ENCODE measurements around the gene TTC39B.

Gene TTC39B

GRCh38 chr9:15294604-15295003 lies 12.4 kb downstream of the TTC39B start:
- no peak for DNase-seq
- Mint-ChIP-seq H3K4me3 (peak overlapping the region; percentile 4 to 18), H3K27me3 (no peaks in the 10 kb centered on the region), H3K9me3 (no peaks in the 10 kb centered on the region), H3K36me3 (ENCODE audit: insufficient read depth) (peaks cover 20% of the 10 kb centered on the region), H3K27ac (peak overlapping the region; percentile 92 to 97), H3K4me1 (ENCODE audit: low read depth in 2 of 2) (peaks cover 53 to 61% of the 10 kb centered on the region in 2 donors)
- no peak for ATAC-seq (replicated peaks)

DNA sequence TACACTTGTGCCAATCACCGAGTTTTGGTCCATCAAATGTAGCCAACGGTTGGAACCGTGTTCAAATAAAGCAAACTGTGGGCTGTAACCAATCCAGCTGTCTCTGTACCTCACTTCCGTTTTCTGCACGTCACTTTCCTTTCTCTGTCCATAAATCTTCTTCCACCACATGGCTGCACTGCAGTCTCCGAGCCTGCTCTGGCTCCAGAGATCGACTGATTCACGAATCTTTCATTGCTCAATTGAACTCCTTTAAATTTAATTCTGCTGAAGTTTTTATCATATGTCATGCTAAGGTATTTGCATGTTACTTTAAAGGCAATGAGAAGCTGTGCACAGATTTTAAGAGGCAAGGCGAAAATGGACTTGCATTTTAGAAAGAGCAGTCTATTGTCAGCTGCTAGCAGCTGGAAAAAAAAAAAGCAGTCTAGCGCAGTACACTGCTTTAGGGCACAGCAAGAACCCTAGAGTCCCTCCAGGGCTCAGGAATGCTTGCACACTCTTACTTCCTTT lies 13.2 kb downstream of the TTC39B start:
- peaks cover 14% of the 10 kb centered on the region for H3K36me3 Mint-ChIP-seq (ENCODE audit: insufficient read depth)
- ATAC-seq (replicated peaks), result peak; percentile 13
- no peaks in the 10 kb centered on the region for H3K27me3 Mint-ChIP-seq
- DNase-seq, result no peak
- H3K9me3 Mint-ChIP-seq, result no peaks in the 10 kb centered on the region
- H3K27ac Mint-ChIP-seq, result peak overlapping the region; percentile 92 to 97
- H3K4me1 Mint-ChIP-seq (ENCODE audit: low read depth in 2 of 2), result peaks cover 46 to 54% of the 10 kb centered on the region in 2 donors
- peak overlapping the region in 1 of 2 donors; percentile 4 for H3K4me3 Mint-ChIP-seq

- H3K4me3 Mint-ChIP-seq, result peak overlapping the region in 1 of 2 donors; percentile 25
- peak overlapping the region; percentile 80 to 97 for H3K27ac Mint-ChIP-seq
- H3K4me1 Mint-ChIP-seq (ENCODE audit: low read depth in 2 of 2), result peaks cover 38 to 46% of the 10 kb centered on the region in 2 donors
- no peaks in the 10 kb centered on the region for H3K9me3 Mint-ChIP-seq
- no peak for DNase-seq
- ATAC-seq (replicated peaks), result no peak
- H3K36me3 Mint-ChIP-seq (ENCODE audit: insufficient read depth), result peaks cover 11% of the 10 kb centered on the region
- H3K27me3 Mint-ChIP-seq, result no peaks in the 10 kb centered on the region
Measured at GRCh38 chr9:15293084-15293483, 13.9 kb downstream of the TTC39B start.

DNA sequence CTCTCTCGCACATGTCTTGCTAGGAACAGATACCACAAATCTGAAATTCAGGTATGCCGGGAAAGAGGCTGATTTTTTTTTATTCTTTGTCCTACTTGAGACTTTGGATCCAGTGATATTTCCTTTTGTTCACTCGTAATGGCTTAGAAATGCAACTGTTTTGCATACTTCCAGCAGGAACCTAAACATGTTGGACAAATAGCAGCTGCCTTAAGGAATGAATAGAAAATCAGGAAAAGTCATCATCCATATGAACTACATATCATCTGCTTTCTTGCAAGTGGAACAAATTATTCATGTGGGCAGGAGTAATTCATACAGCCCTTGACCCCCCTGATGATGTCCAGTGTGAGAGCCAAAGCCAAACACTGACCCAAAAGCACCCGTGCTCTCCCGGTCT lies 17.4 kb downstream of the TTC39B start:
- Mint-ChIP-seq H3K36me3 (ENCODE audit: insufficient read depth) (peaks cover 3% of the 10 kb centered on the region), H3K27ac (no peak overlapping the region), H3K27me3 (no peaks in the 10 kb centered on the region), H3K4me3 (no peak overlapping the region), H3K4me1 (ENCODE audit: low read depth in 2 of 2) (peaks cover 26 to 29% of the 10 kb centered on the region in 2 donors), H3K9me3 (no peaks in the 10 kb centered on the region)
- ATAC-seq (replicated peaks) (no peak), DNase-seq (no peak)

GRCh38 chr9:15287309-15287708 lies 19.7 kb downstream of the TTC39B start:
- no peaks in the 10 kb centered on the region for H3K9me3 Mint-ChIP-seq
- H3K4me1 Mint-ChIP-seq (ENCODE audit: low read depth in 2 of 2), result peaks cover 21 to 24% of the 10 kb centered on the region in 2 donors
- H3K36me3 Mint-ChIP-seq (ENCODE audit: insufficient read depth), result peaks cover 3% of the 10 kb centered on the region
- H3K4me3 Mint-ChIP-seq, result no peak overlapping the region
- H3K27me3 Mint-ChIP-seq, result no peaks in the 10 kb centered on the region
- no peak for DNase-seq
- no peak for ATAC-seq (replicated peaks)
- peak overlapping the region in 1 of 2 donors; percentile 3 for H3K27ac Mint-ChIP-seq

GRCh38 chr9:15286161-15286821 lies 20.7 kb downstream of the TTC39B start:
- Mint-ChIP-seq H3K36me3 (ENCODE audit: insufficient read depth) (peaks cover 3% of the 10 kb centered on the region), H3K27ac (peak overlapping the region in 1 of 2 donors; percentile 3), H3K9me3 (no peaks in the 10 kb centered on the region), H3K4me1 (ENCODE audit: low read depth in 2 of 2) (peaks cover 20 to 24% of the 10 kb centered on the region in 2 donors), H3K27me3 (no peaks in the 10 kb centered on the region), H3K4me3 (no peak overlapping the region)
- ATAC-seq (replicated peaks) (peak; percentile 31), DNase-seq (no peak)

GRCh38 chr9:15282567-15283285 lies 24.3 kb downstream of the TTC39B start:
- no peaks in the 10 kb centered on the region for H3K9me3 Mint-ChIP-seq
- H3K4me1 Mint-ChIP-seq (ENCODE audit: low read depth in 2 of 2), result peaks cover 17 to 31% of the 10 kb centered on the region in 2 donors

GRCh38 chr9:15280647-15281046 lies 26.4 kb downstream of the TTC39B start:
- no peak for ATAC-seq (replicated peaks)
- Mint-ChIP-seq H3K4me1 (ENCODE audit: low read depth in 2 of 2) (peaks cover 9 to 21% of the 10 kb centered on the region in 2 donors), H3K4me3 (no peak overlapping the region), H3K9me3 (no peaks in the 10 kb centered on the region), H3K27me3 (no peaks in the 10 kb centered on the region), H3K36me3 (ENCODE audit: insufficient read depth) (peaks cover 2% of the 10 kb centered on the region), H3K27ac (no peak overlapping the region)
- DNase-seq, result no peak

More at GRCh38 chr9:15282567-15283285, 24.3 kb downstream of the TTC39B start:
- ATAC-seq (replicated peaks), result no peak
- no peaks in the 10 kb centered on the region for H3K27me3 Mint-ChIP-seq
- H3K27ac Mint-ChIP-seq, result no peak overlapping the region
- H3K36me3 Mint-ChIP-seq (ENCODE audit: insufficient read depth), result peaks cover 2% of the 10 kb centered on the region
- no peak overlapping the region for H3K4me3 Mint-ChIP-seq
- no peak for DNase-seq

DNA sequence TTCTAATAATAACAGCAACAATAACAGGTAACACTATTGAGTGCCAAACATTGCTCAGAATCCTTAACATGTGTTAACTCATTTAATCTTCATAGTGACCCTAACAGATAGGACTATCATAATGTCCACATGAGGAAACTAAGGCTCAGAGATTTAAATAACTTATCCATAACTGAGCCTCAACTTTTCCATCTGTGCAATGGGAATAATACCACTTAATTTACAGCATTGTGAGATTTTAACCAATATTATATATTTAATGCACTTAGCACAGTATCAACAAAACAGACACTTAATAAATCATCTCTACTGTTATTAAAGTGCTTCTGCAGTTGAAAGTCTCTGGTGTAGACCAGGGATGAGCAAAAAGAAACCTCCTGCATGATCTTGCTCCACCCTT lies 28.2 kb downstream of the TTC39B start:
- H3K27ac Mint-ChIP-seq, result peak overlapping the region; percentile 57 to 84
- no peak for ATAC-seq (replicated peaks)
- no peak for DNase-seq
- H3K4me3 Mint-ChIP-seq, result no peak overlapping the region
- peaks cover 2% of the 10 kb centered on the region for H3K36me3 Mint-ChIP-seq (ENCODE audit: insufficient read depth)
- H3K27me3 Mint-ChIP-seq, result no peaks in the 10 kb centered on the region
- peaks cover 16 to 29% of the 10 kb centered on the region in 2 donors for H3K4me1 Mint-ChIP-seq (ENCODE audit: low read depth in 2 of 2)
- H3K9me3 Mint-ChIP-seq, result no peaks in the 10 kb centered on the region

DNA sequence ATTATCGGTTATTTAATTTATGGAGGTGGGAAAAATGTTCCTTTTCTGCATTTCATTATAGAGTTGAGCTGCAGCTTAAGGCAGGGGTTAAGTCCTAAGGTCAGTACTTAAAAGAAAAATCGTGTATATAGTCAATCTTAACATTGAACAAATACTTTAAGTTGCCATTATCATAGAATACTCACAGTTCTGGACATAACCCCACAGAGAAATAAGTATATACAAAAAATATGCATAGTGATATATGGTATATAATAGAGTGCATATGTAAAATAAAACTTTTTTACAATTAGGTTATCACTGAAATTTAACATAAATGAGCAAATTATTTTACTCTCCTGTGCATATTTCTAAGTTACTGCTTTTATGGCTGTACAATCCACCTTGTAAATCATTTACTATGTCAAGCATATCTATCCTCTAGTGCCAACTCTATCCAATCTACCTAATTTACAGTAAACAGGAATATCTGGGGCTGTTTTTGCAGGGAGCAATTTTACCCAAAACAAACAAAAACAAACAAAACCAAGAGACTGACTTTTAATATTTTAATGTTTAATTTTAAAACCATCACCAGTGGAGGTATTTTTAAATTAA lies 28.8 kb downstream of the TTC39B start:
- peak overlapping the region in 1 of 2 donors; percentile 84 for H3K27ac Mint-ChIP-seq
- no peaks in the 10 kb centered on the region for H3K9me3 Mint-ChIP-seq
- ATAC-seq (replicated peaks) (no peak), DNase-seq (no peak)
- peaks cover 2% of the 10 kb centered on the region for H3K36me3 Mint-ChIP-seq (ENCODE audit: insufficient read depth)
- peaks cover 20 to 33% of the 10 kb centered on the region in 2 donors for H3K4me1 Mint-ChIP-seq (ENCODE audit: low read depth in 2 of 2)
- H3K4me3 Mint-ChIP-seq, result no peak overlapping the region
- no peaks in the 10 kb centered on the region for H3K27me3 Mint-ChIP-seq

GRCh38 chr9:15277400-15278090 lies 29.5 kb downstream of the TTC39B start:
- H3K9me3 Mint-ChIP-seq, result no peaks in the 10 kb centered on the region
- peak; percentile 32 for ATAC-seq (replicated peaks)
- H3K4me3 Mint-ChIP-seq, result no peak overlapping the region
- no peaks in the 10 kb centered on the region for H3K27me3 Mint-ChIP-seq
- DNase-seq, result no peak
- H3K4me1 Mint-ChIP-seq (ENCODE audit: low read depth in 2 of 2), result peaks cover 18 to 33% of the 10 kb centered on the region in 2 donors
- H3K27ac Mint-ChIP-seq, result no peak overlapping the region
- peaks cover 2% of the 10 kb centered on the region for H3K36me3 Mint-ChIP-seq (ENCODE audit: insufficient read depth)

DNA sequence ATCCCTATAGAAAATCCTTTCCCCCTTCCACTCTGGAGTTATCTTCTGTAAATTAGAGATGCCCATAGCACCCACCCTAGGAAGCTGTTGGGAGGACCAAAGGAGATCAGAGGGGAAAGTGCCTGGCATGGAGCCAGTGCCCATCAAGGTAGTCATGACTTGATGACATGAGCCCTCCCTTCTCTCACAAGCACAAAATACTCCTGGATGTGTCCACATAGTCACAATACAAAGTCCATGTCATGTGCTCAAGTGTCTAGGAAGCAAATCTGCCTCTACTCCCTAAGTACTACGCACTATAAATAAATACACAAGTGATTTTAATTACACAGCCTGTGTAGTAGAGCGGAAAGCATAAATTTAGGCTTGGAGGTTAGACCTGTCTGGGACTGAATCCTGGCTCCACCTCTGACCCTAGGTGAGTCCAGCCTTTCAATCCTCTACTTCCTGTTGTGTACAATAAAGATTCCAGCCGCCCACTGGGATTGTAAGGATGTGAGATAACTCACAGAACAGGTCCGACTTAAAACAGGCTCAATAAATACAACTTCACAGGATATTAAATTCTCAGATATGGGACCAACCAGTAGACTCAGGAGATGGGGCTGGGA lies 30.6 kb downstream of the TTC39B start:
- Mint-ChIP-seq H3K27ac (no peak overlapping the region), H3K36me3 (ENCODE audit: insufficient read depth) (peaks cover 2% of the 10 kb centered on the region), H3K4me3 (no peak overlapping the region), H3K4me1 (ENCODE audit: low read depth in 2 of 2) (peaks cover 25 to 45% of the 10 kb centered on the region in 2 donors), H3K27me3 (no peaks in the 10 kb centered on the region), H3K9me3 (no peaks in the 10 kb centered on the region)
- ATAC-seq (replicated peaks), result no peak
- no peak for DNase-seq

GRCh38 chr9:15274425-15274824 lies 32.6 kb downstream of the TTC39B start:
- Mint-ChIP-seq H3K27ac (no peak overlapping the region), H3K36me3 (ENCODE audit: insufficient read depth) (peaks cover 3% of the 10 kb centered on the region), H3K27me3 (no peaks in the 10 kb centered on the region), H3K9me3 (no peaks in the 10 kb centered on the region), H3K4me3 (no peak overlapping the region), H3K4me1 (ENCODE audit: low read depth in 2 of 2) (peaks cover 27 to 47% of the 10 kb centered on the region in 2 donors)
- DNase-seq (no peak), ATAC-seq (replicated peaks) (no peak)

Measured in effector memory CD8-positive, alpha-beta T cell (primary cell).